Activated CD4-positive, alpha-beta T cell treated with anti-CD3 and anti-CD28 coated beads, Interleukin-2, Interleukin-6, amounts not matched to agents 100 ng/mL and 50 ng/mL, durations not matched to agents 16 hours and 8 hours (primary cell): ENCODE results near the gene BCKDHB.
"Not testable (repeated sequence)": the region's sequence is repeated elsewhere in the genome, so short reads cannot be mapped to it uniquely, and the experiment has no call there.

Experiments
- DNase-seq: peaks from one replicate; pipeline ENCODE4 v3.0.0-alpha.2; 2020

The BCKDHB gene

DNA sequence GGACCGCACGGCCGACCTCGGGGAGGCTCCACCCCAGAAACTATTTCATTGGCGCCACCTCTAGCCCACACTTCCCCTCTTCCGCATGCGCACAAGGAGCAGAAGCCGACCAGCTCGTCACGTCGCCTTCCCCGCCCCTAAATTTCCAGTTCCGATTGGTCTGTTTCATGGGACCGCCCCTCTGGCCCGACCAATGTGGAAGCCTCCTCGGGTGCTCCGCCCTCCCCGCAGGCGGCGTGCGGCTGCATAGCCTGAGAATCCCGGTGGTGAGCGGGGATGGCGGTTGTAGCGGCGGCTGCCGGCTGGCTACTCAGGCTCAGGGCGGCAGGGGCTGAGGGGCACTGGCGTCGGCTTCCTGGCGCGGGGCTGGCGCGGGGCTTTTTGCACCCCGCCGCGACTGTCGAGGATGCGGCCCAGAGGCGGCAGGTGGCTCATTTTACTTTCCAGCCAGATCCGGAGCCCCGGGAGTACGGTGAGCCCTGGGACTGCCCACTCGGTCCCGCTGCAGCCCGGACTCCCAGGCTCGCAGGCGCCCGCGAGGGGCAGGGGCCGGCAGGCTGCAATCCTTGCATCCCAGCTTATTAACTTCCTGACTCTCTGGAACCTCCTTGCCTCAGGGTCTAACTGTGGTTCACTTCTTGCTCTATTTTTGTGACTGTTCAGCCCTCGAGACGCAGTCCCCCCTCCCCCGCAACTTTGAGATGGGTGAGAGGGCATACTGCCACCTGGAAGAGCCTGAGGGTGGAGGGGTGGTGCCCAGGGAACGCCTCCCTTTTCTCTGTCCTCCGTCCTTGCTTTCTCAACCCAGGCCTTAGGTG, at the start of gene BCKDHB:
BCKDHB (plus strand) TSS at position 254 of the 818 bp plus-strand sequence; CDS start at position 277, 23 bp downstream.
- DNase-seq: peak; percentile 99

DNA sequence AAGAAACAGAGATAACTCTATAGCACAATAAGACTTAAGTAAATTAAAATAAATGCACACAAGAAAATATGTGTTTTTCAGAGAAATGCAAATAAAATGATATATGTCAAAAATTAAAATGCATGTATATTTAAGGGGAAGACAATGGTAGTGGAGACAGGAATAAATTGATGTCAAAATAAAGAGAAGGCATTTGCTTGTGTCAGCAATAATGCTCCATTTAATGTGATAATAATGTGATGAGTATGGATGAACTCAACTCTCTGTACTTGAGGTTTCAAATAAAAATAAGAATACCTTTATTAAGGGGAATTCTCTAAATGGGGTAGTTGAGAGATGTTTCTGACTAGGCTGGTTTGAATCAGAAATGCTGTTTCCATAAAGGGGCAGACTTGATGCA, 45.7 kb upstream of the BCKDHB start:
- DNase-seq: no peak

DNA sequence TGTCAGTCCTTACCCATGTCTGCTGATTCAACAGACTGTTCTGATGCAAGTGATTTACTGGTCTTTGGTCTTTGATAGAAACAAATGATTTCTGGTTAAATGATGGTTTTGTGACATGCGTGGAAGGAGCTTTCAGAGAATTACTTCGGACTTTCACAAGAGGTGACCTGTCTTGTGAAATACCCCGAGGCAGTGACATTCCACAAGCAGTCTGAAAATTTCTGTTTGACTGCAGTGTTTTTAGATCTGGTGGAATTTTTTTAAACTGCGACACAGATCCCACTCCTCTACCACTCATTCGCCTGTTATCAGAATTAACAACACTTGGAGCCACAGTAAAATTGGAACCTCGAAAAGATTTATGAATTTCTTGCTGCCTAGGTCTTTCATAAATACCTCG, 38.3 kb upstream of the BCKDHB start:
- DNase-seq: not testable (repeated sequence)

DNA sequence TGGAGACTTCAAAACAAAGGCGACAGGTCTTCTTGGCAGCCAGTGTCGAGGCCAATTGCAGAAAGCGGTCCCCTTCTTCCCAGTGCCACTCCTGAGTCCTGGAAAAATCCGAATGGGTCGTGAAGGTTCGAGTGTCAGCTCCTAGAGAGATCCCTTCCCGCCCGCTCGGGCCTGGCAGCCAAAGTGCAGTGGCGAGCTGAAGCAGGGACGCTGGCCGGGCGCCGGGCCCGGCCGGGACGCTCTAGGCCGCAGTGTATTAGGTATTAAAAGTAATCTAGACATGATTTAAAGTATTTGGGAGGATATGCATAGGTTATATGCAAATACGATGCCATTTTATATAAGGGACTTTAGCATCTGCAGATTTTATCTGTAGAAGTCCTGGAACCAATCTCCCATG, 36.0 kb upstream of the BCKDHB start:
- not testable (repeated sequence) for DNase-seq

DNA sequence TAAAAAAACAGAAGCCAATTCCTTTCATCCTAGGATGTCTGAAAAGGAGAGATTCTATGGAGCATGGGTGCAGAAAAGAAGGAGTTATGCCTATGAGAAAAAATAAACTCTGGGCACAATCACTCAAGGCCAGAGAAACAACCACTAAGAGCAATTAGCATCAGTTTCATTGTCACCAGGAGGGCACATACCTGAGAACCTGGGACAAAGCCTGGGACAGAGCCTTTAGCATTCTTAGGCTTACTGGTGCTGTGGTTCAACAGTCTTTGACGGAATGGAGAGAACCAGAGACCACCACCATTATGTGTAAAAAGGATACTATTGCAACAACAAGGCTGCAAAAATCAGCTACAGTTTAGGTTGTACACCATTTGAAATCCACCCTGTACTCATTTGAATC, 29.4 kb upstream of the BCKDHB start:
- DNase-seq: no peak

DNA sequence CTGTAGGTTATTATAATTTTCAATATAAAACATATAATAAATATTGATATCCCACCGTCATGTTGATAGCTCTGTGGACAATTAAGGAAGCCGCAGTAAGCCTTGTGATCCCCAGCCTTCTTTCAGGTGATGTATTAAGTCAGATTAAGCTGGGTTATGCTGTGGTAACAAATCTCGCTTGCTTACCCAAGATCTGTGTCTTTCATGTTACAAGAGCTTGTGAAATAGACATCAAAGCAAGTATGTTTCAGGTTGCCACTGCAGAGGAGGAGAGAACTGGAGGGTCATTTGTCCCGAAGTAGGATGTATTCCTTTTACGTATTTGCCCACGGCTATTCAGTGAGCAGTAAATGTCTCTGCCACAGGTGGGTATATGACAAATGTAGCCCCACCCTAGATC, 17.8 kb upstream of the BCKDHB start:
- DNase-seq: no peak

DNA sequence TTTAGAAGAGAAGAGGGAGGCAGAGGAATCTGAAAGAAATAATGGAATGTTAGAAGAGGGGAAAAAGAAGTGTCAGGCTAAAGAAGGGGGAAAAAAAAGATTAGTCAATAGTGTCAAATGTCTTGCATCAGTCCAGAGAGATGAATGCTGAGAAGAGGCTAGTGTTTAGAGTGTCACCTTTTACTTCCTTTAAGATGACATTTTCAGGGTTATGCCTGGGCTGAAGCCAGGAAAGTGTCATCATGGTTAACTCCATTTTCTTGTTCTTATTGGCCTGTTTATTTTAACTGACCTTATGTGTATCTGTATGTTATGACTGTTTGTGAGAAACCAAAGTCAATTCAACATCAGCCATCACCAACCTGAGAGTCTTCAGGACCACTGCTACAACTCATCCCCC, 15.0 kb upstream of the BCKDHB start:
- no peak for DNase-seq

DNA sequence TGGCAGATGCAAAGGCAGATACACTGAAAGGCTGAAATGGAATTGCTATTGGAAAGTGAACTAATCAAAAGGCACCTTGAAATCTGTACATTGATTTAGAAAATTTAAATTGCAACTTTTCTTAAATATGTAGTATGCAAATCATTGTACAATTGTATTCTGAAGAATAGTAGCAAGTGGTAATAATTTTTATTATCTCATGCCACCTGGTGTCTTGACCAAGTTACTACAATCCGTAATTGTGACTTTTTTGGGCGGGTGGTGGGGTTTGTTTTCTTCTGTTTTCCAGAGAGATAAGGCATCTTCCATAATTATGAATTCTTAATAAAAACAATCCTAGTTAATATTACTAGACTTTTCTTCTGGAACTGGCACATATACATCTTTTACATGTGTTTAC, 12.5 kb upstream of the BCKDHB start:
- peak; percentile 16 for DNase-seq

DNA sequence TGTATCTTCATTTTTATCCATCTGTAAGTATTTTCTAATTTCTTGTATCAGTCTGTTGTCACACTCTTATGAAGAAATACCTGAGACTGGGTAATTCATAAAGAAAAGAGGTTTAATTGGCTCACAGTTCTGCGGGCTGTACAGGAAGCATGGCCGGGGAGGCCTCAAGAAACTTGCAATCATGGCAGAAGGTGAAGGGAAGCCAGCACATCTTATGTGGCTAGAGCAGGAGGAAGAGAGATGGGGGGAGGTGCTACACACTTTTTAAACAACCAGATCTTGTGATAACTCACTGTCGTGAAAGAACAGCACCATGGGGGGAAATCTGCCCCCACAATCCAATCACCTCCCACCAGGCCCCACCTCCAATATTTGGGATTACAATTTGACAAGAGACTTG, 10.9 kb upstream of the BCKDHB start:
- DNase-seq: peak; percentile 1

DNA sequence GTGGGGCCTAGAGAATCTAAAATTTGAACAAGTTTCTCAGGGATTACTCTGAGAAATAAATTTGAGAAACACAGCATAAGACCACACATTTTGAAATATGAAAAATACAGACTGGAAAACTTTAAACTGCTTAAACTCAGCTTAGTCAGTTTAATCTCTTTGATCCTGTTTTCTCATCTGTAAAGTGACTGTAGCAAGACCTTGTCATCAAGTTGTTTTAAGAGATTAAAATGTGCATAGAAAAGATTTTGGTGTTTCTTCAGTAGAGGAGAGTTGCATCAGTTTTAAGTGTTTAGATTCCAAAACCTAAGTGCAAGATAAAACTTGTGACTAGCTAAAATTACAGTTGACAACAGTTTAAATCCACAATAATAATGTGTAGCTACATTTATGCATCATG, 8.1 kb upstream of the BCKDHB start:
- DNase-seq: no peak

DNA sequence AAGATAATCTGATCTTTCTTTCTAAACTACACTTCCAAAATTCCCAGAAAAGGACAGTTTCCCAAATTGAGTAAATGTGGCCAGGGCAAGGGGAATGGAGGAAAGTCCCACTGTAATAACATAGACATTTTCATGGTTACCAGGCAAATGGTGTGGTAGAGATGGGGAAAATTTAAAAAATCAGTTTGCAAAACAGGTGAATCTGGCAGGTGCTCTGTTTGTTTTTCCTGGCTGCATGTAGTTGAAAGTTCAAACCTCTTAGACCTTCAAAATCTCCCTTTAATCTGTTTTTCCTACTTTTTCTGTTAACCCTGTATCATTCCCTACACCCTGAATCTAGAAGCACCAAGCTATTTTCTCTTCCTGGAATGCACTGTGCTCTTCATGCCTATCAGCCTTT, 2.0 kb upstream of the BCKDHB start:
- DNase-seq: no peak

DNA sequence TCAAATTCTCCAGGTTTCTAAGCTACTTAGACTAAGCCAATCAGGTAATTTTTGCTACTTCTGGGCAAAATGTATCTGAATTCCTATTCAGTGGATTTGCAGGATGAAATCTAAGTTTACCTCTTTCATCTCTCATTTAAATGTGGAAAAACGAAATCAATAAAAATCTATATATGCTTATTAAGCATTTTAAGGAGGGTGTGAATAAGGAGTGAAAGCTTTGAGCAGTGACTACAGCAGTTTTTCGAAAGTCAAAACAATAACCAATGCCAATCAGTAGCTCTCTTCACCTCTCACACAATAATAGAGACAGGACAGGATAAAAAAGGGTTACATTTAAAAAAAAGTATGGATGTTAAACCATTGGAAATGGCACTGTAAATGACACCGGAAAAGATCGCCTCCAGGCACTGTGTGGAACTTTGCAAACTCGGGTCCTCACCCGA, 476 bp upstream of the BCKDHB start:
- DNase-seq: no peak

DNA sequence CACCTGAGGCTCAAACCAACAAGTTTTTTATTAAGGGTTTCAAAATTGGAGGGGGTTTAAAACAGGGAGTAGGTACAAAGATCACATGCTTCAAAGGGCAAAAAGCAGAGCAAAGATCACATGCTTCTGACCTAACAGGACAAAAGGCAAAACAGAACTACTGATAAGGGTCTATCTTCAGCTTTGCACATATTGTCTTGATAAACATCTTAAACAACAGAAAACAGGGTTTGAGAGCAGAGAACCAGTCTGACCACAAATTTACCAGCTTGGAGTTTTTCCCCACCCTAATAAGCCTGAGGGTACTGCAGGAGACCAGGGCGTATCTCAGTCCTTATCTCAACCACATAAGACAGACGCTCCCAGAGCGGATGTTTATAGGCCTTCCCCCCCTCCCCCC, 16.1 kb downstream of the BCKDHB start:
- DNase-seq: not testable (repeated sequence)

DNA sequence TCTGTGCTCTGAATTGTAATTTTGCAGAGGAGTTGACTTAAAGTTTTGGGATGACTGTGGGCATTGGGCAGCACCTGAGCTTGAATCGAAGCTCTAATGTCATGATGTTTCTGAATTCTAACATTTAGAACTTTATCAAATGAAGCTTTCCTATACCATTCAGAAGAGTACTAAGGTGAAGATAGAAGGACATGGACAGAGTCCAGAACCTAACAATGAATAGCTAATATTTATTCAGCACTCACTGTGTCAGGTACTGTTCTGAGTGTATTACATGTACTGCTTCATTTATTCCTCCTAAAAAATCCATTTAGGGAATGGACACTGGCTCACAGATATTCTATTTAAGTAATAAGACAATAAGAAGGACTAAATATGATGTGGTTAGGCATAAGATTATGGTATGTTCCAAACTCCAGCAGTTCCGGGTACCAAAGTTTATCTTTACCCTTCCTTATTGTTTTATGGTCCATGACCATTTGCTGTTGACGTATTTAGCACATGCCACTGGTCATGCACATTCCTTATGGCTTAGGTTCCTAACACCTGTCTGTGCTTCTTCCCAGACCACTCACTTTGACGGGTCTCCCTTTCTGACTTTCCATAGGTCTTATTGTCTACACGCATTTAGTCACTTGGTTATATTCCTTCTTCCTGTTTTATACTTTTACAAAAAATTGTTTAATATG, 20.3 kb downstream of the BCKDHB start:
- DNase-seq: no peak

DNA sequence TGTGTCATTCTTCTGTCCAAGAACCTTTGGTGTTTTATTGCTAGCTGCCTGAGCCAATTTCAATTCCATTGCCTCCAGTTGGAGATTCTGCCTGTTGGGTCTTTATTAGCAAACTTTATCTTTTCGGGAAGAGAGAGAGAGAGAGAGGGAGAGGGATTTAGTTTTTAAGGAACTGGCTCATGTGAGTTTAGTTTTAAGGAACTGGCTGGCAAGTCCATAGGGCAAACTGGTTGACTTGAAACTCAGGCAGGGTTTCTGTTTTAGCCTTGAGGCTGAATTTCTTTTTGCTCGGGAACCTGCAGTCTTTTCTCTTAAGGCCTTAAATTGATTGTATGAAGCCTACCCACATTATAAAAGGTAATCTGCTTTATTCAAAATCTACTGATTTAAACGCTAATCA, 23.0 kb downstream of the BCKDHB start:
- DNase-seq: no peak

DNA sequence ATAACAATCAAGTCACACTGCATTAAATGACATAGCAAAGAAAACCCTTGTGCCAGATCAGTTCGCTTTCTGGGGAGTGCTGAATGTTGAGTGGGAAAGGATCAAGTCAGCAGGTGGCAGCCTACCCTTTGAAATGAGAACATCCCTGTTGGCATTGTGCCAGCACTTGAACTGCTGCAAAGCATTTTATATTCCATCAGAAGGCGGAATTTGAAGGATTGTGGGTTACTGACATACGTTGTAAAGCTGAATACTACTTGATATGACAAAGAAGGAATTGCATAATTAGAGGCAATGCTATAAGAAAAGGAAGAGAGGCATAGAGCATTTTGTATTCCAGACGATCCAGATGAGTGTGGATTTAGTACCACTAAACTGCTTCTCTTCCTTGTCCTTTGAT, 26.5 kb downstream of the BCKDHB start:
- peak; percentile 26 for DNase-seq

DNA sequence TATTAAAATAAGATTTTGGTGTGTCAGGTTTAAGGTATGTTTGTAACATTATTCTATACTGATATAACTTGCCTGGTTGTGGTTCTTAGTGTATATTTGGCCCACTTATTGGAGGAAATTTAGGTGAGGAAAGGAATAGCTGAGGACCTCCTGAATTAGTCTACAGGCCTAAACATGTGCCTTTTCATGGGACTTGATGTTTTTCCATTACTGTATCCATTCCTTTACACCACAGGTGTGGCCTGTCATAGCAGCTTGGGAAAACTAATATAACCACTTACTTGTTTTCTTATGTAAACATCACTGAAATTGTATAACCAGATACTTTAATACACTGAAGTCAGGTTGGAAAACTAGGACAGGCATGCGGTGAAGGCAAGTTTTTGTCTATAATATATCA, 27.6 kb downstream of the BCKDHB start:
- DNase-seq: no peak

DNA sequence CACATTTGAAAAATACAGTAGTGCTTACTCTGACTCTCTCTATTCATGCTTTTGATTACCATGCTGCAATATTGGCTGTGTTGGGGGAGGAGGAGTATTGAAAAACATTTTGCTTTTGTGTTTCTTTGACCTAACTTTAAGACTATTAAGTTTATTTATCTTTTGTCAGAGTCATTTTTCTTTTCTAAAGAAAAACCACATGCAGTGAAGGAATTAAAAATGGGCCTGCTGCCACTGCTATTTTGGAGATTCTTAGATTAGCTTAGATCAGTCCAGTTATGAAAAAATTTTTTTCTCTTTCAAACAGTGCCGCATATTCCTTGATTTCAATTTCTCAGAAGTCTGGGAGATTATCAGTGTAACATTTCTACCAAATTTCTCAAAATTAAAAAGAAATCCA, 36.1 kb downstream of the BCKDHB start:
- DNase-seq: no peak

DNA sequence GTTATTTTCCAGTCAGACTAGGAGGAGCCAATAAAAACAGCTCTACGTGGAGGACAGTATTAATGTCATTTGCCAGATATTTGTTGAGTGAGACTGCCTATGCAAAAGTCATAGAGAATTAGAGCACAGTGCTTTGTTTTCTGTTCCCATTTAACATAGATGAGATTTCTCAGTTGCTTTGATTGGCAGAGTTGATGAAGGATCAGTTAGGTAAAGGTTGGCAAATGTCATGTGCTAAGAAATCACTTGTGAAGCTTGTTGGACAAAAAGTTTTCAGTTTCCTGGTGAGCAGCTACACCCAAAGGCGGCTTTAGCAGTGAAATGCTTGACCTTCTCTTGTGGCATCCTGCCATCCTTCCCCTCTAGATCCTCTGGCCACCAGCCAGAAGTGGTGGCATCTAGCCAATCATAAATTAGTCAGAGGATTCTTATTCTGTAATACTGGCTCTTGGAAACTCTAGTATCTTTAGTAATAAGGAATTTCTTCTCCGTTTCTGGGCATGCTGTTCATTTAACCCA, 37.0 kb downstream of the BCKDHB start:
- no peak for DNase-seq

DNA sequence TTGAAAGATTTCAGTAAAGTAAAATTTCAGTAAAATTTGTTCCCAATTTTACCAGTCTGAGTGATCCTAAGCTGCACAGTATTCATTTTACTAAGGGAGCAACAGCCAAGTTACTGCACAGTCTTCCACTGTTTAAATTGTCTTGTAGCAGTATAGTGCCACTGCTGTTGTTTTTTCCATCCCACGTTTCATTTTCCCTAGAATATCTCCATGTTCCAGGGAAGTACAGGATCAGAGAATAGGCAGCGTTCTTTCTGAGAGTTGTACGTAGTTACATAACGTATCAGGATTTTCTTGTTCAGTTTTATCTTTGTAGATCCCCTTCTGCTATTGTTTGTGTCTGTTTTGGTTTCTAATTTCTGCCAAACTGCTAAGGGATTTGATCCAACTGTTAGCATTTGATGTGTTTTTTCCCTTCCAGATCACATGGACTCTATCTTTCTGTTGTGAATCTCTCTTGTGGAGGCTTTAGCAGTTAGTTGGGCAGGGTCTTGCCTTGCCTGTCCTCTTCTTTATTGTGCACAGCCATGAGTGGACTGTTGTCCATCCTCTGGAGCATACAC, 38.4 kb downstream of the BCKDHB start:
- no peak for DNase-seq

DNA sequence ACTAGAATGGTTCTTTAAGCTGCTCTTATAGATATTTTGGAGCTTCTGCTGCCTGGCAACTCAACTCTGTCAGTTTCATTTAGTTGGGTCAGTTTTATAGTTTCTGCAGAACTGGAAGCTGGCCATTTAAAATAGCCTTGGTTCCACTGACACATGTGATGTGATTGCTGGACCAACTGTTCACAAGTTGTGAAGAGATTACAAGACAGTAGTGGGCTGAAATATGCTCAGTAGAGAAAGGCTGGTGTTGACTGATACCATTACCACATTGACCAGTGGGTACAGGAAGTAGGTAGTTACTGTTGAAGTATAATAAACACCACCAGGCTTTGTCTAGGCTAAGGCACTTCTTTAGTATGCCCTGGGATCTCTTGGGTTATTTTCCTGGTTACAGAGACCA, 39.0 kb downstream of the BCKDHB start:
- DNase-seq: no peak

DNA sequence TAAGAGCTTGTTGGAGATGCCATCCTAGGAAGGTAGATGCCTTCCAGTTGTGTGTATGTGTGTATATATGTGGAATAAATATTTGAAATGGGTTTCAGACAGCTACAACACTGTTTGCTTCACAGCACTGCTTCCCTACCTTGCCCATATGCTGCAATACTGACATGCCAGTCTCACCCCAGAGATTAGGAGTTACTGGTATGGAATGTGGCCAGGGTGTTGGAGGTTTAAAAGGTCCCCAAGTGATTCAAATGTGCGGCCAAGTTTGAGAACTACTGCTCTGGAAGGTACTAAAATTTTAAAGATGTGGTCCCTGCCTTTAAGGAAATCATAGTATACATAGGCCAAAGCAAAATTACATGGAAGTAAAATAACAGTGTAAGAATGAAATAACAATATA, 39.5 kb downstream of the BCKDHB start:
- DNase-seq: no peak

DNA sequence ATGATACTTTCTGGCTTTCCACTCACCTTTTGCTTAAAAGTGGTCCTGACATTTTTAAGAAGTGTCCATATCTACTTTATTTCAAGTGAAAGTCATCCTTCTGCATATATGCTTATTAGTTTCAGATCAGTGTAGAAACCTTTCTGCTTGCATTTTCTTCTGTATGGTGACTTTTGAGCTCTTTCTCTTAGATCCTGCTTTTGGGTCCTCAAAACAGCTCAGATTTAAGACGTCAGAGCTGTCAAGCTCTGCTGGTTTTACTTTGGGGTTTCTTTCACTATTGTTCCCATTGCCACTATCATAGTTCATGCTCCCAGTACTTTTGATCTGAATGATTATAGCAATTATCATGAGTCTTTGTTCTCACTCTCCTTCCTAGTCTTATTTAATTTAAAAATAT, 41.7 kb downstream of the BCKDHB start:
- no peak for DNase-seq

DNA sequence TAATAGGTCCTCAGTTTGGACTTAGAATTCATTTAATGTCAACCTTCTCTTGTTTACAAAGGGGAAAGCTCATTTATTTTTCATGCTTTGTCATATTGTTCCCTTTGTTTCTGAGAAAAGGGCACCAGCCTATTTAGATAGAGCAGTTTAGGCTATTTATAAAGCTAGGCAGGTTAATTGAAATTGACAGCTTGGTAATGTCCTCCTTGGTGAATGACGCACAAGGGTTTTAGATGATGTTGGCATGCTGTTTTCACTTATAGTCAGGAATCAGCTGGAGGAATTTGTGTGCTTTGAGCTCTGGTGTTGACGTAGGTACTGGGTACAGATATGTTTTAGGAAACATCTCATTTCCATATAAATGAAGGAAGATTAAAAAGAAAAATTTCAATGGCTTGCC, 45.2 kb downstream of the BCKDHB start:
- no peak for DNase-seq
